Measurements from ENCODE around the gene RBM44. TPM values are rescaled to one million over a fixed set of nuclear protein-coding genes. Genes with fewer than 3 reads are reported as not detected.
A peak's percentile ranks its signal among the peaks of the same experiment; 100 is the strongest.

RBM44 gene
- total RNA-seq, 4 donors from 2014 or later, result 0.07 to 0.51 (median 0.26) TPM

DNA sequence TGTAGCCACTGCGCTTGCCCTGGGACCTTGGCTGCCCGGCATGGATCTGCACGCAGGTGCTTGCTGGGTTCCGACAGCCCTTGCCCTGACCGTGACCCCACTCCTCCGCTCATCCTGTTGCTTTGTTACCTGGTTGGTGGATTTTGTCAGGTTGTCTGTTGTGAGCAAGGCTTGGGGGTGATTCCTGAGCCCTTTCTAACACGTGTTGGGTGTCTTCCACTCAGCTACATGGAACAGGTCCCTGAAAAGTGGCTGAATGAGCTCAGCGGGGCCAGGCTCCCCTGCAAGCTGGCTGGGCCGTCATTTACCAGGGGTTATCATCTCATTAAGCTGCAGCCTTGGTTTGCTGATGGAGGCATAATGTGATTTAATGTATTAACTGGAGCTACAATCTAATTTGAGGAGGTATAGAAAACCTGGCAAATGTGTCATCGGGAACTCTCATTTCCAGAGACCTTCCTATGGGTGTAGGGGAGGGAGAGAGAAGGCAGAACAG lies 85.4 kb downstream of the RBM44 start:
- in situ Hi-C loops (cut with MboI; ENCODE audit: low sequenced_read_pairs in 4 of 4) (no loop called here), intact Hi-C loops (cut with DNase I; ENCODE audit: low total_unique reads) (no loop called here)
- TF ChIP-seq, protein P1, sequence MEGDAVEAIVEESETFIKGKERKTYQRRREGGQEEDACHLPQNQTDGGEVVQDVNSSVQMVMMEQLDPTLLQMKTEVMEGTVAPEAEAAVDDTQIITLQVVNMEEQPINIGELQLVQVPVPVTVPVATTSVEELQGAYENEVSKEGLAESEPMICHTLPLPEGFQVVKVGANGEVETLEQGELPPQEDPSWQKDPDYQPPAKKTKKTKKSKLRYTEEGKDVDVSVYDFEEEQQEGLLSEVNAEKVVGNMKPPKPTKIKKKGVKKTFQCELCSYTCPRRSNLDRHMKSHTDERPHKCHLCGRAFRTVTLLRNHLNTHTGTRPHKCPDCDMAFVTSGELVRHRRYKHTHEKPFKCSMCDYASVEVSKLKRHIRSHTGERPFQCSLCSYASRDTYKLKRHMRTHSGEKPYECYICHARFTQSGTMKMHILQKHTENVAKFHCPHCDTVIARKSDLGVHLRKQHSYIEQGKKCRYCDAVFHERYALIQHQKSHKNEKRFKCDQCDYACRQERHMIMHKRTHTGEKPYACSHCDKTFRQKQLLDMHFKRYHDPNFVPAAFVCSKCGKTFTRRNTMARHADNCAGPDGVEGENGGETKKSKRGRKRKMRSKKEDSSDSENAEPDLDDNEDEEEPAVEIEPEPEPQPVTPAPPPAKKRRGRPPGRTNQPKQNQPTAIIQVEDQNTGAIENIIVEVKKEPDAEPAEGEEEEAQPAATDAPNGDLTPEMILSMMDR (IDR thresholded peaks at IDR 0.05 in 4 of 5, conservative IDR thresholded peaks at IDR 0.05 in 1 of 5), result no peak
- no peak for TF ChIP-seq POLR2A (IDR thresholded peaks at IDR 0.05)
- H3K27ac ChIP-seq, result peak overlapping the region in 2 of 4 donors; percentile 85 to 96
- ATAC-seq (no peak), DNase-seq (no peak)
- no peaks in the 10 kb centered on the region for H3K9me3 ChIP-seq
- no peaks in the 10 kb centered on the region for H3K36me3 ChIP-seq
- no peaks in the 10 kb centered on the region for H3K27me3 ChIP-seq
- H3K4me3 ChIP-seq, result no peak overlapping the region
- H3K4me1 ChIP-seq, result peaks cover 11 to 30% of the 10 kb centered on the region in 2 donors

DNA sequence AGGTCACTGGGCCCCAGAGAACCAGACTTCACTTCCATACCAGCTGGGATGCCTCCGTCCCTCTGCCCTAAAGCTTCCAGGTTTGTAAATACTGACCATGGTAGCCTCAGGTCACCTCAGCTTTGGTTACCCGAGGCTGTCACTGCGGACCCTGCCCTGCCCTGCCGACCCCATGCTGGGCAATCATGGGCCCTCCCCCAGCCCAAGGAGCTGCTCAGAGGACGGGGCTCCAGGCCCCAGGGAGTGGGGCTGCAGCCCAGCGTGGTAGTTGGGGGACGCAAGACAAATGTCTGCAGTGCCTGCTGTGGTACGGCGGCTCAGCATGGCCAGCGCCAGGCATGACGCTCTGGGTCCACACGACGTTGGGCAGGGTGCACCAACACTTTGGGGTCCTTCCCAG lies 86.1 kb downstream of the RBM44 start:
- no peak for TF ChIP-seq POLR2A (IDR thresholded peaks at IDR 0.05)
- TF ChIP-seq, protein P1 (IDR thresholded peaks at IDR 0.05 in 4 of 5, conservative IDR thresholded peaks at IDR 0.05 in 1 of 5), result no peak
- Histone ChIP-seq H3K27ac (peak overlapping the region in 3 of 4 donors; percentile 85 to 96 (median 86)), H3K4me3 (no peak overlapping the region), H3K4me1 (peaks cover 9 to 30% of the 10 kb centered on the region in 2 donors), H3K9me3 (no peaks in the 10 kb centered on the region), H3K27me3 (no peaks in the 10 kb centered on the region), H3K36me3 (no peaks in the 10 kb centered on the region)
- ATAC-seq (no peak), DNase-seq (no peak)
- intact Hi-C loops (cut with DNase I; ENCODE audit: low total_unique reads), result no loop called here
- in situ Hi-C loops (cut with MboI; ENCODE audit: low sequenced_read_pairs in 4 of 4), result no loop called here

DNA sequence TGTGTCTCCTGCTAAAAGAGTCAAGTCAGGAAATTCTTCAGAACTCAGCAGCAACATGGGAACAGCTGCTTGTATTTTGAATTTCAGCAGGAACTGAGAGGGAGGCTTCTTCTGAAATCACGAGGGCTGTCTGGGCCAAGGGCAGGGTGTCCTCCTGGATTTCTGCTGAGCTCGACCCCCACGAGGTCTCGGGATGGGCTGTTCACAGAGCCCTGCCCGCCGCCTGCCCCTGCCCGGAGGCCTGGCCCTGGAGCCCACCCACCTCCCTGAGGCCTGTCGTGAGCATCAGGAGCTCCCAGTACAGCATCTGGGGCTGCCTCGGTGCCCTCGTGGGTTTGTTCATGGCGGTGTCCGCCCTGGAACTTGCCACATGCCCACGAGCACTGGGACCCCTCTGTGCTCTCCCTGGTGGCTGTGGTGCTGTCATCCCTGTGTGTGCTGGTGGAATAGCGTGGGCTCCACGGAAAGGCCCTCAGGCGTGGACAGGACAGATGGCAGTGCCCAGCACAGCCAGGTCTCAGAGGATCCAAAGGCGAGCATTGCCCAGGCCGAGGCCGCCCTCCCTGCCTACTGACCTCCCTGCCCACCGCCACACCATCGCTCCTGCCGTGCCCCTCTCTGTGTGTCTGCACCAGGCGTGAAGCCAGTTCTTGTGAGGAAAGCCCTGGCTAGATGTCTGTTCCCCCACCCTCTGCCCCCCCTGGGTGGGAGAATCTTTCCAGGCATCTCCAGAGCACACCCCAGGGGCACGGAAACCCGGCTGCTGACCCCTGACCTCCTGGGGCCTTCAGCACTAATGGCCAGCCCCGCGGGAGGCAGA lies 86.7 kb downstream of the RBM44 start:
- DNase-seq, result no peak
- intact Hi-C loops (cut with DNase I; ENCODE audit: low total_unique reads) (no loop called here), in situ Hi-C loops (cut with MboI; ENCODE audit: low sequenced_read_pairs in 4 of 4) (no loop called here)
- H3K4me3 ChIP-seq, result no peak overlapping the region
- TF ChIP-seq, protein P1 (IDR thresholded peaks at IDR 0.05 in 4 of 5, conservative IDR thresholded peaks at IDR 0.05 in 1 of 5), result no peak
- no peak for TF ChIP-seq POLR2A (IDR thresholded peaks at IDR 0.05)
- peak overlapping the region; percentile 72 to 96 (median 86) for H3K27ac ChIP-seq
- peaks cover 9 to 30% of the 10 kb centered on the region in 2 donors for H3K4me1 ChIP-seq
- H3K27me3 ChIP-seq, result no peaks in the 10 kb centered on the region
- H3K36me3 ChIP-seq, result no peaks in the 10 kb centered on the region
- H3K9me3 ChIP-seq, result no peaks in the 10 kb centered on the region
- no peak for ATAC-seq

DNA sequence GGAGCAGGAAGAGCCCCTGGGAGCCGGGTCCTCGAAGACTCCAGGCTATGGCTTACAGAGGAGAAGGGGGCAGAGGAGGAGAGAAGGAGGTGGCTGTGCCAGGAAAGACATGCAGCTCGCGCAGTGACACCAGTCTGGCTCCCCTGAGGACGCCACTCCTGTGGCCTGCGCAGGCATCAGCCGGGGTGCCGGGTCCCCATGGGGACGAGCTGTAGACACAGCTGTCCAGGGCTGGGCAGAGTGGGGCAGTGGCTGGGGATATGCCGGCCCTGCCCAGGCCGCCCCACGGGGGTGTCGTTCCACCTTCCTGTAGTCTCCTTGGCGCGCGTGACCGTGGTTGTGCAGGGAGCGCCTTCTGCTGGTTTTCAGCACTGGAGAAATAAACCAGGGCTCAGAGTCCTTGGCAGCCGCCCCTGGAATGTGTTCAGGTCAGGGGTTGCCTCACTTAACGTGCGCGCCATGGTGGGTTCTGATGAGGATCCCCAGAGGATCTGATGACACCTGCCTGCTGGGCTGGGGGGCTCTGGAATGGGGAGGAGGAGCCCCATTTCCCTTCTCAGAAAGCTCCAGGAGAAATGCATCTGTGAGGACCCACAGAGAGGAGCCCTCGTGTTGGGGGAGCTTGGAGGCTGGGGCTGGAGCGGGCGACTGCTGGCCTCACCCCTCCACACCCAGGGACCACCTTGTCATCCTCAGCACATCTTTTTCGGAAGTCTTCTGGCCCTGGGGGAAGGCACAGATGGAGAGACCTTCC lies 87.5 kb downstream of the RBM44 start:
- peak overlapping the region; percentile 72 to 96 (median 86) for H3K27ac ChIP-seq
- DNase-seq (peak; percentile 33 to 79), ATAC-seq (peak; percentile 67 to 72)
- H3K27me3 ChIP-seq, result no peaks in the 10 kb centered on the region
- no peaks in the 10 kb centered on the region for H3K36me3 ChIP-seq
- peaks cover 9 to 30% of the 10 kb centered on the region in 2 donors for H3K4me1 ChIP-seq
- no peak for TF ChIP-seq POLR2A (IDR thresholded peaks at IDR 0.05)
- TF ChIP-seq, protein P1 (IDR thresholded peaks at IDR 0.05 in 4 of 5, conservative IDR thresholded peaks at IDR 0.05 in 1 of 5), result no peak
- H3K9me3 ChIP-seq, result no peaks in the 10 kb centered on the region
- in situ Hi-C loops (cut with MboI; ENCODE audit: low sequenced_read_pairs in 4 of 4) (no loop called here), intact Hi-C loops (cut with DNase I; ENCODE audit: low total_unique reads) (loop anchor here (1.0 kb wide), 1 partner anchor 28 kb away; no protein-coding TSS in a partner anchor)
- peak overlapping the region in 1 of 4 donors; percentile 8 for H3K4me3 ChIP-seq

Data from gastrocnemius medialis (tissue), 4 donors.